Mucosa of descending colon (tissue), 3 donors: Measurements from ENCODE around the gene NRP2. TPM values are rescaled to one million over a fixed set of nuclear protein-coding genes. Genes with fewer than 3 reads are reported as not detected.
A peak's percentile ranks its signal among the peaks of the same experiment; 100 is the strongest.

Experiments used
- ATAC-seq: fragments of 200-7000 bp; cut with Tn5 transposase; one replicate; pipeline ENCODE4 v1.9.1; 2020; ENCODE audit warnings: mild to moderate bottlenecking, moderate library complexity
- DNase-seq, 3 donors: peaks; one replicate each; pipeline ENCODE4 v3.0.0-alpha.2; 2020
- H3K36me3 ChIP-seq: fragments of 200-600 bp; one replicate; pipeline ENCODE4 v1.8.0; 2021; ENCODE audit warnings: low read depth, mild to moderate bottlenecking
- H3K4me1 ChIP-seq: fragments of 200-600 bp; one replicate; pipeline ENCODE4 v1.8.0; 2021; ENCODE audit warnings: low read depth, mild to moderate bottlenecking
- H3K4me3 ChIP-seq: fragments of 200-600 bp; one replicate; pipeline ENCODE4 v1.8.0; 2021; ENCODE audit warnings: mild to moderate bottlenecking
- H3K9me3 ChIP-seq: fragments of 200-600 bp; one replicate; pipeline ENCODE4 v1.8.0; 2021; ENCODE audit warnings: mild to moderate bottlenecking
- CTCF ChIP-seq: fragments of 200-600 bp; IDR thresholded peaks from one replicate; pipeline ENCODE4 v1.8.0; 2022; ENCODE audit warnings: antibody characterized with exemption, mild to moderate bottlenecking
- intact Hi-C, 2 donors: fragments of 100-400 bp; cut with DNase I in 1 of 2; cut with micrococcal nuclease in 1 of 2; formaldehyde crosslinking; loops; one replicate each; pipeline versions ENCODE4 v1.11.0 to v1.11.1; 2022; cut with DNase I, micrococcal nuclease
- total RNA-seq, 3 donors: library from RNA; stranded (reverse); fragmentation: NEBNext Ultra II Directional in 2 of 3; extraction: Animal tissue kit (Norgen Biotek cat#: 25700) in 2 of 3; gene quantifications; one replicate each; pipeline versions ENCODE4 v1.2.1 to v1.2.4, GENCODE V29; 2021 to 2023
- donor health status: DM: no; HTN: no; CAD: no; lungs with moderate emphysema.
- donor health status: DM: no; HTN: no; CAD: no.
- donor health status: DM: no; HTN: yes; CAD: no.

NRP2 gene
- total RNA-seq, 3 donors from 2014 or later: 12.3 to 300 (median 19.2) TPM

DNA sequence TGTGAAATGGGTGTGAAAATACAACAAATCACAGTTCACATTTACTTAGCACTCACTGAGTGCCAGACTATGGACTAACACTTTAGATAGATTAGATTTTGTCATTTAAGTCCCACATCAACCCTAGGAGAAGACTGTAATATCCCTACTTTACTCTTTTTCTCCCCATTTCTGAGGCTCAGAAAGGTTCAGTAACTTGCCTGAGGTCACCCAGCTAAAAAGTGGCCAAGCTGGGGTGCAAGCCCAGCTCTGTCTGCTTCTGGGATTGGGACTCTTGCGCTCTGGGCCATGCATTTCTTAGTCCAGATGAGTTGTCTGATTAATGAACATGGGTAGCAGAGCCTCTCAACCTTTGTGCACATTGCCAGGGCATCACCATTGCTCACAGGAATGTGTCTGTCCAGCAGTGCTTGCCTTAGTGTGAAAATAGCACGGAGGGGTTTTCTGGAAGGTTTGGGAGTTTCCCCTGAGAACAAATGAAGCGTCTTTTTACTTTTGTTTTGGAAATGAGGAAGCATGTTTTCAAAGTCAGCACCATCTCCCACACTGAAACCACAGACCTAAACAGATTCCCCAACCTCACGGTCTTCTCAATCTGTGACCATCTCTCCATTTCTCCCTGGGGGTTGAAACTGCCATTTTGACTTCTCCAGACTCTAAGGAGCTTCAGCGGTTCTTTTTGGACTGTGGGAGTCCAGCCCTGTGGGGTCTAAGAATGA is 31.9 kb downstream of the NRP2 start:
- intact Hi-C loops: no loop called here
- H3K4me1 ChIP-seq: no peaks in the 10 kb centered on the region
- H3K36me3 ChIP-seq: no peaks in the 10 kb centered on the region
- H3K4me3 ChIP-seq: no peak overlapping the region
- ATAC-seq (peak; percentile 43), DNase-seq (no peak)
- no peak for TF ChIP-seq CTCF
- no peaks in the 10 kb centered on the region for H3K9me3 ChIP-seq

DNA sequence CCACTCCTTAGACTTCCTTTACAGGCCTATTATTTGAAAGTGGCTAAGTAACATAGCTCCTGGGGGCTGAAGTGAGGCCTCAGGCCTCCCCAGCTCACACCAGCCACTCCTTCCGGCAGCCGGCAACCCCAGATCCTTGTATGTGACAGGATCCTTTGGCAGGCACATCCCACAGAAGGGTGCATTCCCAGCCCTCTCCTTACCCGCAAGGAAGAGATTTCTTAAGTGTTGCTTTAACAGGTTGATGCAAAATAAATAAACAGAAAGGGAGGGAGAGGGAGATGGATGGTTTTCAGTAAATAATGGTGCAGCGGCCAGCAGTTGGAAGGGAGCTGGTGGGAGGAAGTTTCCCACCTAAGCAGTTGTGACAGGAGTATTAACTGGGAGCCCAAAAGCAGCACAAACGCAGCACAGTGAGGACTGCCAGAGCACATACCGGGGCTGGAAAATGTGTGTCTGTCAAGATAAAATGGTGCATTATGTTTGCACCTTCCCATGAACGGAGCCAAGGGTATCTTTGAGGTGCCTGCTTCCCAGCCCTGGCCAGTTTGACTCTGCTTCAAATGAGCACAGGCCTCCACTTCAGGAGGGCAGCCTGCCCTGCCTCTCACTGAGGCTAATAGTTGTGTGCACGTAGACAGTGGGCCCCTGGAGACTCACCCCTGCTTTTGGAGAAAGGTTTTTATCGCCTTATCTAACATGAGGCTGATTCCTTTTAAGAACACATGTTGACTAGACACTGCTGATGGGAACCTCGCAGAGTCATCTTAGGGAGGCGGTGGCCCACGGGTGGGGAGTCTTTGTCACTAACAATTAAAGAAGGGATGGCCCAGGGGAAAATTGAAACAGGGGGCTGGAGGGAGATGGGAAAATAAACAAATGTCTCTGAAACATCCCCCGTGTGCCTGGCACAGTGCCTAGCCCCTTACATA is 32.8 kb downstream of the NRP2 start:
- Histone ChIP-seq H3K9me3 (no peaks in the 10 kb centered on the region), H3K4me1 (no peaks in the 10 kb centered on the region), H3K36me3 (no peaks in the 10 kb centered on the region), H3K4me3 (no peak overlapping the region)
- ATAC-seq (no peak), DNase-seq (no peak)
- intact Hi-C loops: no loop called here
- TF ChIP-seq CTCF: no peak

DNA sequence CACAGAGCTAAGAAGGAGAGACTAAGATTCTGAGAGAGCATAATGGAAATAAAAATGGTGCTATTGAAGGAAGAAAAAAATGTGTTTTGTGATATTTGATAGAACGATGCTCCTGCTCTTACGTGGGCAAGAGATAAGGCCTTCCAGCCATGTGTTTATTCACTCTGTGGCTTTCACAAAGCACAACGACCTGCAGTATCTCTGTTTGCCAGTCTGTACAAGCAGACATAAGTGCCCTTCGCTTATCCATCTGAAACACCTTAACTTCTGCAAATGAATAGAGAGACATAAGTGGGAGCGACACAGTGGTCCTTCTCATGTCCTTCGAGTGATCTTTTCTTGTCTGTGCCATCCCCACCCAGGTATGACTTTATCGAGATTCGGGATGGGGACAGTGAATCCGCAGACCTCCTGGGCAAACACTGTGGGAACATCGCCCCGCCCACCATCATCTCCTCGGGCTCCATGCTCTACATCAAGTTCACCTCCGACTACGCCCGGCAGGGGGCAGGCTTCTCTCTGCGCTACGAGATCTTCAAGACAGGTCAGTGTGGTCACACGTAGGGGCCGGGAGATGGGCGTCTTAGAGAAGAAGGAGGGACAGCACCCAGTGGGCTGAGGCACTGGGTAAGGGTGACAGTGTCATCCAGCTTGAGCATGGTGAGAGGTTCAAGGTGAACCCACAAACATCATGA is 33.7 kb downstream of the NRP2 start:
- TF ChIP-seq CTCF: no peak
- peak; percentile 69 for ATAC-seq
- DNase-seq: peak; percentile 62 to 75 (median 67)
- intact Hi-C loops: no loop called here
- H3K4me1 ChIP-seq: no peaks in the 10 kb centered on the region
- no peaks in the 10 kb centered on the region for H3K9me3 ChIP-seq
- H3K4me3 ChIP-seq: no peak overlapping the region
- H3K36me3 ChIP-seq: no peaks in the 10 kb centered on the region

DNA sequence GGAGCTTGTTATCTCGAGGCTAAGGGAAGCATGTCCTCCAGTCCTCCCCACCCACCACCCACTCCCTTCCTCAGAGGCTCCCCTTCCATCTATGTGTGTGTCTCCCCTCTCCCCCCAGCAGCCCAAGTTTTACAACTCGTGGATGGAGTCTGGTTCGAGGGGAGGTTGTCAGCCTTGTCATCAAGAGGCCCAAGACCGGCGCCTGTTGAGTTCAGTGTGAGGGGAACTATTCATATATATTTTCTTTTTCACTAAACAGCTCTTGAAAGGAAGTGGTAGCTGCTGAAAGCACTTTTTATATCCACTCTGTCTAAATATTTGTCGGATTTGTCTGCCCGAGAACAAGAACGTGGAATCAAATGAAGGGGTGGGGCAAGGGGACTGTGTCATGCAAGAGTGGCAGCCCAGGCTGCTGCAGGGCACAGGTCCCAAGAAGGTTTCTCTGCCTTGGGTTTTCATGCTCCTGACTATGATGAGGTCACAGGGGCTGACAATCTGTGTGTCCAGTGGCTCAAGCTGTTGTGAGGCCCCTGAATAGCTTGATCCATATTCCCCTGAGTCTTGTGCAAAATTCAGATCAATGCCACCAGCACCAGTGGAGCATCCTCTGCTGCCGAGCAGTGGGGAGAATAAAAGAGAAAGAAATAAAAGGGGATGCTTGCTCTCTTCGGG is 35.0 kb downstream of the NRP2 start:
- no peak for ATAC-seq
- Histone ChIP-seq H3K9me3 (no peaks in the 10 kb centered on the region), H3K36me3 (no peaks in the 10 kb centered on the region), H3K4me1 (no peaks in the 10 kb centered on the region), H3K4me3 (no peak overlapping the region)
- DNase-seq: no peak
- no peak for TF ChIP-seq CTCF
- intact Hi-C loops: no loop called here

GRCh38 chr2:205717999-205718398 is 35.7 kb downstream of the NRP2 start:
- Histone ChIP-seq H3K9me3 (no peaks in the 10 kb centered on the region), H3K4me1 (no peaks in the 10 kb centered on the region), H3K36me3 (no peaks in the 10 kb centered on the region), H3K4me3 (no peak overlapping the region)
- no peak for DNase-seq
- no peak for ATAC-seq
- TF ChIP-seq CTCF: no peak
- intact Hi-C loops: no loop called here
